Measurements from ENCODE around the gene MACF1.

Gene MACF1

DNA sequence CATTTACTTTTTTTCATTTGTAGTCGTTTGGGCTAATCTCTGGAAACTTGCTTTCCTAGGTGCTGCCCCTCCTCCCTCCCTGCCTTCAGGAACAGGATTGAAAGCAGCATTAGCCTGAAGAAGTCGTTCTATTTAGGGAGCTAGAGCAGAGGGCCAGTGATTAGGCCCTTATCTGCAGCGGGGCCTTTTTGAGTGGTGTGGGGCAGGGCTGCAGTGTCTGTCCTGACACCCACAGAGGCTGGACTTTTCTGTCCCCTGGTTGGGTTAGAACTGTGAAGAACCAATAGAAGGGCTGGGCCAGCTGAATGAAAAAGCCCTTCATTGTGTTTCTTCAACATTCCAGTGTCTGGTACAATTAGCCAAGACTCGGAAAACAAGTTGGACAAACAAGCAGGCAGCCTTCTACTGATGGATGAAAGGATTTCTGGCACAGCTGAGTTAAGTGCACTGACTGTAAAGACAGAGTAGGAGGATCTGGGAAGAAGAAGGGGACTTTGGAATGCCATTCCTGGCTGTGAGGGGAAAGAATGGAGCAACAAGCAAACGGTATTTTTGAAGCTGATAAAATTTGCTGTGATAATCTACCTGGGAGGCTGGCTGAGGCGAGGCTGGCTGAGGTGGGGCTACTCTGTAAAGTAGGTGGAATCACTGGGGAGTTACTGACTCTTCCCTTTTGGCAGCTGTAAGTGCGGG is 9.7 kb downstream of the MACF1 start:
- DNase-seq: peak; percentile 67 to 87

DNA sequence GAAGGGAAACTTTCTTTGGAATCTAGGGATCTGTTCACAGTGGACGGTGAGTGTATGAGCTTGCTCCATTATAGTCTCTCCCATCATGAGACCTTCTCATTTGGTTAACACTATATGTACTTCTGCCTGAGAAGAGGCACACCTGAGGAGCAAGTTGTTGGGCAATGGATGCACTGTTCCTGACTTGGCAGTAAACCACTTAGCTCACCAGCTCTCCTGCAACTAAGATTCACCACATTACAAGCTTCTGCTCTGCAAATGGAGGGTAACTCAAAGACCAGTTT is 10.2 kb downstream of the MACF1 start:
- no peak for DNase-seq

DNA sequence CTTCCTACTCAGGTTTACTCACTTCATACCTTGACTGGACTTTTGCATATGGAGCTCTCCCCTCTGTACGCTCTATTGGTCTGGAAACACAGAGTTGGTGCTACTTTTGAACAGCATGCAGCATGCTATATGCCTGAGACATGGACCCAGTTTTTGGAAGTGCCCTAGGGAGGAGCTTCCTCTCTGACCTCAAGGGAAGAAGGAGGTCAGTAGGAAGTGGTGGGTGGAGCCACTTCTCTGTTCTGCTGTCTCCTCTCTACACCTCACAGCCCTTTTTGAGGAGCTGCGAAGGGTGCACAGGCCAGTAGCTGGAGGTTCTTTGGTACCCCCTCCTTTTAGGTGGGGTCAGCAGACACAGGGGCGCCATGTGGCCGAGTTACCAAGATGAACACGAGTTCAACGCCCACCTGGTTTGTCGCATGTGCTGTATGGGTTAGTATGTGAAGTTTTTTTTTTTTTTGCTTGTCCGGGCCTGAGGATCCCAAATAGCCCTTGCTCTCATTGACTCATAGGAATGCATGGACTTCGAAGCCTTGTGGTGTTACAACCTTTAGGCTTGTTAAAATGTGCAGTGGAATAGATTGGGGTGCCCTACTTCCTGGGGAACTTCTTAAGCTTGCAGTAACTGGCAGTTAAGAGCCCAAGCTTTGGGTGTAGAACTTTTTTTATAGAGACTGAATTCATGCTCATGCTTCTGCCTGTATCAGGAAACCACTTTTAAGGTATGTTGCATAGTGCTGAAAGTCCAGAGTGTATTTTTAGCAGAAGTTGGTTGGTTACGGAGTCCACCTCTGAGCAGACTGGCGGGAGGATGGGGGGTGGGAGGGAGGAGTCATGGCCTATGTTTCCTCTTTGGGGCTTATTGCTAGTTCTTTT is 10.7 kb downstream of the MACF1 start:
- no peak for DNase-seq

DNA sequence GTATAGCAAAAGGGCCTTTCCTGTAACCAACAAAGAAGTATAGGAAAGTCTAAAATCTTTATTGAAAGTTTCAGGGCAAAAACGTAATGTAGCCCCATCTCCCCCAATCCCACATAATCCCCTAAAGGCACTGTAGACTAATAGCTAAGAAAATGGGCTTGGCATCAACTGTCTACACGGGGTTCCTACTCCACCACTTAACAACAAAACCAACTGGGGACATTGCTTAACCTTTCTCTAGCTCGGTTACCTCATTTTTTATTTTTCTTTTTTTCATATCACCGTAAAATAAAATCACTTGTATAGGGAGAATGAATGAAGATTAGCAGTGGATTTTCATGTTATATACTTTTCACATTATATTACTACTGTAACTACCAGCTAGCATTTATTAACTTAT is 12.3 kb downstream of the MACF1 start:
- no peak for DNase-seq

DNA sequence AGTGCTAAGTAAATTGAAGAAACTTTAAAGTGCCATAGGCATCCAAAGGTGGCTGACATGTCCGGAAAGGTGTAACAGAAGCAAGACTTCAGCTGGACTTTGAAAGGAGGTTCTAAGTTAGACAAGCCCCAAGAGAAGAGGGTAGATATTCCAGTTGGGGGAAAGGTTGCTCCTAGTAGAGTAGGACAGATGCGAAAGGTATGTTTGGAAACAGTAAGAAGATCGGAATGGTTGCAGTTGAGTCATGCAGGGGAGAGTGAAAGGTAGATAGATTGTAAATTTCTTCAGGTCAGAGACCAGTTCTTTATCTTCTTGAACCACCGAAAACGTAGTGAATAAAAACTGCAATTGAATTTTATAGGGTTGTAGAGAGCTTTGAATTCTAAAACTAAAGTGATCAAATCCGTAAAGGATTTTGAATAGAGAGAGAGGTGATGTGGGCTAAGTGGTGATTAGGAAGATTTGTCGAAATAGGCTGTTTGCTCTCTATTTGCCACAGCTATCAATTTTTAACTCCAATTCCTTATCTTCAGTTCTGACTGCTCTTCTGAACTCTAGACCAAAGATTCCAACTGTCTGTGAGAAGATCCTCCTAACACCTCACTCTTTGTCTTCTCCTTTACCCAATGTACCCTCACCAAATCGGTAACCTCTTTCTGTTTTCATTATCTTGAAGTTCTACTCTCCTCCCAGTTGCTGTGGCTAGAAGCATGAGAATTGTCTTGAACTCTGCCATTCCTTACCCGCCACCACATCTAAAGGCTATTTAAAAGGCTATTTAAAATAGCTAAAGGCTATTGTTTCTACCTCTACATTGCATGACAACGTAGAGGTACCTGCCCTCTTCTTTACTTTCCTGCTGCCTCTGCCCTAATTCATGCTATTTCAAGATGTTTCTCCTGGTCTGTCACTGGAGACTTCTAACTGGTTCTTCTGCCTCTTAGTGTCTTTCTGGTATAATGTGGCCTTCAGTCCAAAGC is 16.7 kb downstream of the MACF1 start:
- no peak for DNase-seq

DNA sequence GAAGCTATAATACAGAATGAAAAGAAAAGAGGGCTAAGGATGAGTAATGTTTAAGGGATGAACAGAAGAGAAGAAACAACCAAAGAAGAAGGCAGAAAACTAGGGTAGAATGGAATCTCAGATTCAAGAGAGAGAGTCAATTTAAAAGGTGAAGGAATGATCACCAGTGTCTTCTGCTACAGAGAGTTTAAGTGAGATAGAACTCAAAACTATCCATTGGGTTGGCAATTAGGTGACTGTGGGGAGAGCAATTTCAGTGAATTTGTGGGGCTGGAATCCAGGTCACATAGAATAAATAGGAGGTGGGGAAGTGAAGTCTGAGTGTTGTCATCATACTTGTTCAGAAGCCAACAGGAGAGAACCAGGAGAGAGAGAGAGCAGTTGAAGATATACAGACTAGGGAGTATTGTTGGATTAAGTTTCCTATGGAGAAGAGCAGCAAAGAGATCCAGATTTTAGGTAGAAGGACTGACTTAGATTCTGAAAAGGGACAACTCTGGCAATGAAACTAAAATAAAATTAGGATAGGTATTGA is 19.9 kb downstream of the MACF1 start:
- DNase-seq: no peak

DNA sequence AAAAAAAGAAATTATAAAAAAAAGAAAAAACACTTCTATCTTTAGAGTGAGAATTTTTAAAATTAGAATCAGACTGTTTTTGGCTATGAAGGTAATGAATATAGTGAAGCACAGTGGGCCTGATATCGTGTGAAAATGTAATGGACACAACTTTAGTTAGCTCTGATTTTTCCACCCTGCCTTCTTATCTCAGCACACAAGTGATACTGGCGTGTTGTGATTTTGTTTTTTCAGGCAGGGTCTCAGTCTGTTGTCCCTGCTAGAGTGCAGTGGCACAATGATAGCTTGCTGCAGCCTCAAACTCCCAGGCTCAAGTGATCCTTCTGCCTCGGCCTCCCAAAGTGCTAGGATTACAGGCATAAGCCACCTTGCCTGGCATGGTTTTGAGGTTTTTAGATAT is 22.3 kb downstream of the MACF1 start:
- DNase-seq: no peak

DNA sequence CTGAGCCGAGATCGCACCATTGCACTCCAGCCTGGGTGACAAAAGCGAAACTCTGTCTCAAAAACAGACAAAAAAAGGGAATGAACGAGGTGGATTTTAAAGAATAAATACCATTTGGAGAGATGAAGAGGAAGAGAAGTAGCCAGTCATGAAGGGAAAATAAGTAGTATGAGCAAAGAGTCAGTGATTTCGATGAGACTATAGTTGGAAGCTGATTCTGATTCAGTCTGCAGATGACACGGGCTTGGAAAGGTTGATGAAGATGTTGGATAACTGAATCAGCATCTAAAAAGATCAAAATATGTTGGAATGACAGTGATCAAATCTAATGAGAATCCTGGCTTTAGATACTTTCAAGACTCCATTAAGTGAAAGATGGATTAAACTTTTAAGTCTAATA is 23.8 kb downstream of the MACF1 start:
- DNase-seq: no peak

DNA sequence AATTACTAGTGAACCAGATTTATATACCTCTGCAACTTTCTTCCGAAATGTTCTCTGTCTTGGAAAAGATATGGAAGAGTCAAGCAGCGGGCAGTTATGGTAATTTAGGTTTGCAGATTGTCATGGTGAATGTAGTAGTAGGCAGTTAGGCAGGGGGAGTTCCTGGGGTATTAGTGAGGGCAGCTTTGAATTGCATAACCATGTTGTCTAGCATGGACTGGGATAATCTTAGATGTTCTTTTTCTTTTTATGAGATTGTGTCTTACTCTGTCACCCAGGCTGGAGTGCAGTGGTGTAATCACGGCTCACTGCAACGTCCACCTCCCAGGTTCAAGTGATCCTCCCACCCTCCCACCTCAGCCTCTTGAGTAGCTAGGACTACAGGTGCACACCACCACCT is 25.0 kb downstream of the MACF1 start:
- no peak for DNase-seq

DNA sequence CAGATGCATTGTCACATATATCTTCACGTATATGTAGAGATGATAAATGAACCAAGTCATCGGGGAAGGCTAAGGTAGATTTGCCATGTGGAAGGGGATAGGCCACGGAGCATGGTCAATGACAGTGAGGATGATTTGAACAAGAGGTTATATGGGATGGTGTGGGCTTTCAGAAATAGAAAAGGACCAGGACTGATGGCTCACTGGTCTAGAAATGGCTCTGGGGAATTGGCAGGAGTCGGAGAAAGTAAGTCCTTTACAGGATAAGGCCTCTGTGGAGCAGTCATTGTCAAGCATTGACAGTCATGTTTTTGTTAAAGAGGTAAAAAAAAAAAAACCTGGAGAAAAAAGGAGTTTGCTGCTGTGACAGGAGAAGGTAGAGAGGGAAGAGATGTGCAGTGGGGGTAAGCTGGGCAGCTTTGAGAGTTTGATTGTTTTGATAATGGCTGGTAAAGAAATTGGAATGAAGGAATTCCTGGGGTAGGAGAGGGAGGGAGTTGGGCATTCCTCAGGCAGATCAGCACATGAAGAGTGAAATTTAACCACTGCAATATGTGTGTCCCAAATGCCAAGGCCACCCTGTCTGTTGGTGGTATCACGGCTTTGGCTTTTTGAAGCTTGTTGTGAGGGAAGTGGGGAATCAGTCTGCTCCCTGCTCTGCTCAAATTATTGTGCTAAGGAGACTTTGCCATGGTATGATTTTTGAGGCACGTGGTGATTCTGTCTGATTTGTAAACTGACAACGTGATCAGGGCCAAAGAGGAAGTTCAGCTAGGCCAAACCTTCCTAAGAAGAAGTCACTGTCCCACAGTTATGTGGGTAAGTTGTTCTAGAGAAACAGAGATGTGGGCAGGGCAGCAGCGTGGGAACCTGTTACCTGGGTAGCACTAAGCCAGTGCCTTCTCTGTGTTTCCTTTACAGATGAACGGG is 26.0 kb downstream of the MACF1 start:
- no peak for DNase-seq

DNA sequence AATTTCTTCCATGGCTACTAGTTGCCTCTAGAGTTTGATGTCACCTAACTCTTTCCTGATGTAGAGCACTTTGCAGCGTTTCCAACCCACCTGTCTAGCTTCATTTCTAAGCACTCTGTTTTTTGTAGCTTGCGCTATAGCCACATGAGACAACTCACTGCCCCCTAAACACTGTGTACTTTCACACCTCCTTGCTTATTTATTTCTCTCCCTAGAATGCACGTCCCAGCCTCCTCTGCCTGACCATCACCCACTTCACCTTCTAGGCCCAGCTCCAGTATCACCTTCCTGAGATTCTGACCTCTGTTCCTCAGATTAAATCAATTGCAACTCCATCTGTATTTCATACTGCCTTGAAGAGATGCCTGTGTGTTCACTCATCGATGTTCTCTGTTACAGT is 32.5 kb downstream of the MACF1 start:
- DNase-seq: no peak

DNA sequence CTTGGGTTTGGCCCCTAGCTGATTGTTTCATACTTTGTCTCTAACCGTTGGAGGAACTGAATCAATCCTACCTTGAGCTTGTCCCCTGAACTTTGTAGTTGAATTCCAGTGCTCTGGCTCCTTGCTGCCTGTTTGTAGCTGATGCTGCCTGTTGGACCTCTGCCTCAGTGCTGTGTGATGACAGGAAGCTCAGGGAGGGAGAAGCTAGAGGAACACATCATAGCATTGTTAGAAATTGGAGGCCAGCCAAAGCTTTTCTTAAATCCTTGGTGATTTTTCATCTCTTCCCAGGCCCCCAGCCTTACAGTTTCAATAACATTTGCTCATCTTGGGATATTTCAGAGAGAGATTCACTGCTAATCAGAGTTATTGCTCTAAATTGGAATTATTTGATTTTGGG is 34.0 kb downstream of the MACF1 start:
- peak; percentile 64 to 78 for DNase-seq

DNA sequence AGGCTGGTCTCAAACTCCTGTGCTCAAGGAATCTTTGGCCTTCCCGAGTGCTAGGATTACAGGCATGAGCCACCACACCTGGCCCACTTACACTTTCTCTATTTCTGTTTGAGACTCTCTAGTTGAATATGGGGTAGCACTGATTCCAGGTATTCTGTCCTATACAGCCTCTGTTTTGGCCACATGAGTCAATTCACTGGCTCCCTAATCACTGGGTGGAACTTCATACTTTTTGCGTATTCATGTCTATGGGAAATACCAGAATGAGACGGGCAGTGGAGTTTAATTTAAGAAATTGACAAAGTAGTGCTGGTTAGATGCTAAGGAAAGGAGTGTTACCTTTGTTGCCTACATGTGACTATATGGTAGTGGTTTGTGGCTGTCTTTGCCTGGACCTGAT is 35.5 kb downstream of the MACF1 start:
- no peak for DNase-seq

DNA sequence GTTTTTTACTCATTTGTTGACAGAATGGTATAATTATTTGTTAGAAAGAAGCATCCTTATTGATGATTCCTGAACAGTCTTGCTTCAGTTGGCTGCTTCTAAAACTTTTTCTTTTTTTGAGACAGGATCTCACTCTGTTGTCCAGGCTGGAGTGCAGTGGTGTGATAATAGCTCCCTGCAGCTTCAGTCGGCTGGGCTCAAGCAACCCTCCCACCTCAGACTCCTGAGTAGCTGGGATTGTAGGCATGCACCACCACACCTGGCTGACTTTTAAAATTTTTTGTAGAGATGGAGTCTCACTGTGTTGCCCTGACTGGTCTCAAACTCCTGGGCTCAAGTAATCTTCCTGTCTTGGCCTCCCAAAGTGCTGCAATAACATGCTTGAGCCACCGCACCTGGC is 38.8 kb downstream of the MACF1 start:
- DNase-seq: no peak

DNA sequence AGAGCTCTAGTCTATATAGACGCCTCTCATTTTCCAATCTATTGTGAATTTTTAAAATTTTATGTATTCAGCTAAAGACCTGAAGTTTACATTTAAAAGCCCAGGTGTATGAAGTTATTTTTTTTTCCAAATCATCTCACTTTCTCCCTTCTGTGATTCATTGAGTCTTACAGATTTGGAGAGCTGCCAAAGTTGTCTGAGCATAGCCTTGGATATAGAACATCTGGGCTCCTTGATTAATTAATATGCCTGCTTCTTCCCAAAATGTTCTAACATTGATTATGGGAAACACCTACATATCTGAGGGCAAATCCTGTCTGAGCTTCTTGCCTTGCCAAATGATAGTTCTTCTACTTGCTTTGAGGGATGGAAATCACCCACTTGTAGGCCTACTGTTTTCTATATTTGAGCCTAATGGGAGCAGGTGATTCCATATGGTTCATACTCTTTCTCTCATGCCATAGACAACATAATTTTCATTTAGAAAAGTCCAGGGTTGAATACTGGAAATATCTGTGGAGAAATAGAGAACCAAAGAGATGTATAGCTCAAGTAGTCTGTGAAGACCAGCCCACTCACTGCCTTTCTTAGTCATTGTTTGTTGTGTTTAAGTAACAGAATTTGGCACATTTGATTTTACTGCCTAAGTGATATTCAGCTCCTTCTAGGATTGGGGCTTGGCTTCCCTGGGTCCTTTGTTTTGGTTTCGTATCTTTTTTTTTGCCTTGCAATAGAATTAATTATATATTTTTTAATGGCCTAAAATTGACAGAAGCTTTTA is 46.2 kb downstream of the MACF1 start:
- no peak for DNase-seq

DNA sequence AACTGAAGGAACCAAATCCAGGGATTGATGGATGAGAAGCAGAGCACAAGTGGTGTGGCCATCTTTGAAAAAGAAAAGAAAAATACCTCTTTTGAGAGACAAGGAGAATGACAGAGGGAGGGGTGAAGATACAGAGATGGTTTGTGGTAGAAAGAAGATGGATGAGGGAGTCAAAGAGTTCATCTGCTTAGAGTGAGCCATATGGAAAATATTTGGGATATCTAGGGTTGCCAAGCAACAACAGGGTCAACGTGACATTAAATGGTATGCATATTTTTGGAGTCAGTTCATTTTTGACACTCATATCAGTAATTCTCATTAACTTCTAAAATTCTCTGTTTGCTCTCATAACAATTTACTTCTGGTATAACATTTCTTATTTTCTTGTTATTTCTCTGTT is 50.7 kb downstream of the MACF1 start:
- DNase-seq: no peak

DNA sequence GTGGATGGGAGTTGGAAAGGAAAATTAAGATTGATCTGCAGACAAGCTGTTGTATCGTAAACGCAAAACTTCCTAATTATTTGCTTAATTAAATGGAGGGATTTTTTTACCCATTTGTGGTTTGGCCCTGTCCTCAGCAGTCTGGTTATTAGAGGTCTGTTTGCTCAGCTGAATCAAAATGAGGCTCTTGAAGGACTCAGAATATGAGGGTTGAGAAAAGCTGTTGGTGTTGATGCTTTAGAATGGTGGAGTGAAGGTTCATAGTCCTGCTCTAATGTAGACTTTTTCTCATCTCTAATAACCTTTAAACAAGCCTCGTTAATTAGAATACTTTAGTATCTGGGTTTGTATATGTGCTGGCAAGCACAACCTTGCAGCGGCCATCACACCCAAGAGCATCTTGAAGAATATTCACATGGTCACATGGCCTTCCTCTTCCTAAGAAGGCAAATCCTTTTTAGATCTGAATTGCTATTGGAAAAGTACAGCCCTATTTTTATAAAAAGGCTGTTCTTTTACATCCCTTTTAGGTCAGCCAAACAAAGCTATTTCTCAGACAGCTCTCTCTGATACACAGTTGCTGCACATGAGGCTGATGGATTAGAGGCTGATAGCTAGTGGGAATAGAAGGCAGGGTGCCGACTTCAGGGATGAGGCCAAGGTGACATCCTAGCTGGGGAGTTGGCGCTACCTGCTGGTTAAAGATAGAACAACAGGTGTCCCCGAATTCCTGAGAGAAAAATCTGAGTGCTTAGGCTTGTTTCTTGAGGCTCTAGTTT is 53.8 kb downstream of the MACF1 start:
- peak; percentile 48 to 68 for DNase-seq

DNA sequence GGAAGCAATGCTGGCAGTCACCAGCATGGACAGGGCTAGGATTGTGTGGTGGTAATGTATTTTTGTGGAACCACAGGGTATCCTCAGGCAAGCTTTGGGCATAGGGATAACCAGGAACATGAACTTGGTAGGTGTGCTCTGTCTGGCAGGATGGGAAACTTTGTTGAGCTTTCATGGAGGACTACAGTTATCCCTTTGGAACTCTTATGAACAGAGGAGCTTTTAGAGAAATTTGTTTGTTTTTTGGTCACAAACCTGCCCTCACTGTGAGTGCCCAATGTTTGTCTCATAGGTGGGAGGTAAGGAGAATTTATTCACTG is 54.4 kb downstream of the MACF1 start:
- no peak for DNase-seq

DNA sequence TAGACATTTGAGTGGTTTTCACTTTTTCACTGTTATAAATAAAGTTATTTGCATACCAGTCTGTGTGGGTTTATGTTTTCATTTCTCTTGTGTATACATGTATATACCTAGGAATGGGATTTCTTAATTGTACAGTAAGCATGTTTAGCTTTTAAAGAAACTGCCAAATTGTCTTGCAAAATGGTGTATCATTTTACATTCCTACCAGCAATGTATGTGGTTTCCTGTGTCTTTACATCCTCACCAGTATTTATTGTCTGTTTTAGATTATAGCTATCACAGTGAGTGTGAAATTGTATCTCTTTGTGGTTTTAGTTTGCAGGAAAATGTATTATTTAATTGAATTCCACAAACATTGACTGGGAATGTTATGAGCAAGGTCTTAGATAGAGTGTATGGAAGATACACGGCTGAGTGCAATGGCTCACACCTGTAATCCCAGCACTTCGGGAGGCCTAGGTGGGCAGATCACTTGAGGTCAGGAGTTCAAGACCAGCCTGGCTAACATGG is 57.3 kb downstream of the MACF1 start:
- DNase-seq: no peak

DNA sequence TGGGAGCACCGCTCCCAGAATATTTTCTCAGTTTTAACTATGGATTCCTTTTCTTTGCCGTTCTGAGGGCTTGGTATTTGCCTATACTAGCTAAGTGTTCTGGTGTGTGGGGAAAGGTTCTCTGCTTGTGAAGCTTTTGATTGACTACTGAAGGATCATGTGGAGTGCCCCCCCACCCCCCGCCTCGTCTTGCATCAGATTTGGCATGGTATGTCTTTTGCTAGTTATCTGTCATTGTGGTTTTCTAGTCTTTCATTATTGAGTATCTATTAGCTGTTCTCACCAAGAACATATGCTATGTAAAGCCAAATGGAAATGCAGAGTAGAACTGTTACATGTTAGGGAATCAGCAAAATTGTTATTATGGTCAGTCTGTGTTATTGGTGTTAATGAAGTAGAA is 58.3 kb downstream of the MACF1 start:
- DNase-seq: no peak
